H1 (cell line): Measurements from ENCODE around the gene PSMA5. TPM values are rescaled to one million over a fixed set of nuclear protein-coding genes. Genes with fewer than 3 reads are reported as not detected.
"Not testable (repeated sequence)": the region's sequence is repeated elsewhere in the genome, so short reads cannot be mapped to it uniquely, and the experiment has no call there.

Experiments
- CTCF ChIA-PET: fragments of 300-600 bp; sonication (Branson Sonifier 250); formaldehyde crosslinking; loops from one replicate; lab custom pipeline; 2021; ENCODE audit not compliant: partially characterized antibody; lab: Charles Lee
- POLR2A ChIA-PET: fragments of 300-600 bp; sonication (Branson Sonifier 250); formaldehyde crosslinking; loops from one replicate; lab custom pipeline; 2021; ENCODE audit warnings: inconsistent platforms; ENCODE audit not compliant: partially characterized antibody; lab: Charles Lee
- DNase-seq, 2 experiments: peaks; one replicate each; pipeline versions ENCODE4 v3.0.0 to v3.0.0-alpha.2; 2010 to 2022; ENCODE audit warnings: low spot score in 2 of 2, low read depth in 1 of 2, mixed read lengths in 1 of 2
- FAIRE-seq: peaks from 2 replicates; lab custom pipeline; 2011; peaks lifted over from hg19 to GRCh38; lab: Jason Lieb, UNC
- H2AFZ ChIP-seq: 2 replicates; pipeline ENCODE4 v1.8.1; 2012; ENCODE audit warnings: low read length, inconsistent platforms
- H2AK5ac ChIP-seq: 2 replicates; pipeline ENCODE4 v1.6.1; 2013; ENCODE audit warnings: low read depth, low read length
- H2BK120ac ChIP-seq: replicated peaks from 2 replicates; pipeline ENCODE3; 2013; ENCODE audit warnings: low read depth, low read length, inconsistent platforms
- H2BK12ac ChIP-seq: 2 replicates; pipeline ENCODE4 v1.6.1; 2013; ENCODE audit warnings: low read depth, low read length
- H2BK15ac ChIP-seq: 2 replicates; pipeline ENCODE4 v1.6.1; 2013; ENCODE audit warnings: low read length
- H2BK20ac ChIP-seq: 2 replicates; pipeline ENCODE4 v1.6.1; 2013; ENCODE audit warnings: low read length
- H2BK5ac ChIP-seq: 2 replicates; pipeline ENCODE4 v1.6.1; 2013; ENCODE audit warnings: low read depth, low read length
- H3K14ac ChIP-seq: 2 replicates; pipeline ENCODE4 v1.6.1; 2013; ENCODE audit warnings: inconsistent platforms; ENCODE audit not compliant: insufficient read length
- H3K18ac ChIP-seq: 2 replicates; pipeline ENCODE4 v1.6.1; 2013; ENCODE audit warnings: low read length; ENCODE audit errors: extremely low read depth
- H3K23ac ChIP-seq: 2 replicates; pipeline ENCODE4 v1.6.1; 2013; ENCODE audit warnings: inconsistent platforms; ENCODE audit not compliant: insufficient read length
- H3K23me2 ChIP-seq: 2 replicates; pipeline ENCODE4 v1.6.1; 2013; ENCODE audit warnings: low read depth, low read length
- H3K27ac ChIP-seq: 2 replicates; pipeline ENCODE4 v1.6.1; 2011; ENCODE audit warnings: low read depth, low read length, inconsistent platforms
- H3K27me3 ChIP-seq, 4 experiments: replicated peaks in 1 of 4; 1 replicate in 1 of 4; 2 replicates in 3 of 4; pipeline versions ENCODE4 v1.6.1 to v1.8.1; 2011 to 2013; ENCODE audit warnings: low read length in 3 of 4, mild to moderate bottlenecking in 3 of 4, inconsistent platforms in 2 of 4, mixed read lengths in 2 of 4, moderate library complexity in 1 of 4; ENCODE audit not compliant: control insufficient read depth in 3 of 4, insufficient read depth in 3 of 4; ENCODE audit errors: extremely low read depth in 1 of 4
- H3K36me3 ChIP-seq, 4 experiments: 2 replicates each; pipeline versions ENCODE4 v1.6.1 to v1.8.1; 2011 to 2013; ENCODE audit warnings: mild to moderate bottlenecking in 4 of 4, low read length in 3 of 4, moderate library complexity in 2 of 4, control low read depth in 1 of 4, inconsistent platforms in 1 of 4; ENCODE audit not compliant: insufficient read depth in 4 of 4, control insufficient read depth in 2 of 4
- H3K4ac ChIP-seq: replicated peaks from 2 replicates; pipeline ENCODE3; 2013; ENCODE audit warnings: low read length, low read depth, mixed read lengths, inconsistent platforms; ENCODE audit not compliant: insufficient read length
- H3K4me1 ChIP-seq, 4 experiments: replicated peaks in 1 of 4; 1 replicate in 1 of 4; 2 replicates in 3 of 4; pipeline versions ENCODE4 v1.6.1 to v1.8.1; 2011 to 2013; ENCODE audit warnings: low read length in 3 of 4, inconsistent platforms in 2 of 4, mixed read lengths in 1 of 4; ENCODE audit not compliant: insufficient read depth in 4 of 4, control insufficient read depth in 3 of 4
- H3K4me2 ChIP-seq, 2 experiments: 2 replicates each; pipeline versions ENCODE4 v1.6.1 to v1.8.1; 2011 to 2013; ENCODE audit warnings: low read depth in 2 of 2, low read length in 2 of 2, control low read depth in 1 of 2, inconsistent platforms in 1 of 2, mild to moderate bottlenecking in 1 of 2; ENCODE audit not compliant: insufficient read depth in 1 of 2
- H3K4me3 ChIP-seq, 4 experiments: fragments of 200-600, 300-600 bp in 1 of 4; sonication (generic), shearing (Covaris generic), sonication (Bioruptor Twin) in 1 of 4; 2 replicates each; pipeline versions ENCODE4 v1.5.1 to v1.8.1; 2011 to 2016; ENCODE audit warnings: low read length in 4 of 4, low read depth in 3 of 4, control low read depth in 2 of 4, inconsistent platforms in 2 of 4, mild to moderate bottlenecking in 2 of 4, mixed read lengths in 1 of 4, moderate library complexity in 1 of 4; ENCODE audit not compliant: insufficient read depth in 2 of 4; ENCODE audit errors: extremely low read depth in 1 of 4
- H3K56ac ChIP-seq: replicated peaks from 2 replicates; pipeline ENCODE3; 2013; ENCODE audit warnings: low read depth, mild to moderate bottlenecking, mixed read lengths, low read length, inconsistent platforms; ENCODE audit not compliant: insufficient read length
- H3K79me1 ChIP-seq: 2 replicates; pipeline ENCODE4 v1.6.1; 2013; ENCODE audit warnings: low read depth, low read length, control low read depth
- H3K79me2 ChIP-seq, 2 experiments: 2 replicates each; pipeline versions ENCODE4 v1.6.1 to v1.8.1; 2012 to 2013; ENCODE audit warnings: low read length in 2 of 2, mild to moderate bottlenecking in 2 of 2, inconsistent platforms in 1 of 2; ENCODE audit not compliant: insufficient read depth in 2 of 2, control insufficient read depth in 1 of 2
- H3K9ac ChIP-seq, 4 experiments: replicated peaks in 1 of 4; 1 replicate in 1 of 4; 2 replicates in 3 of 4; pipeline versions ENCODE4 v1.6.1 to v1.8.1; 2011 to 2013; ENCODE audit warnings: low read depth in 3 of 4, low read length in 3 of 4, control low read depth in 2 of 4, mild to moderate bottlenecking in 2 of 4, moderate library complexity in 2 of 4, inconsistent platforms in 1 of 4; ENCODE audit errors: extremely low read depth in 1 of 4
- H3K9me3 ChIP-seq, 2 experiments: 2 replicates each; pipeline versions ENCODE4 v1.6.1 to v1.8.1; 2012 to 2013; ENCODE audit warnings: mild to moderate bottlenecking in 2 of 2, moderate library complexity in 2 of 2, control low read depth in 1 of 2, inconsistent platforms in 1 of 2, low read depth in 1 of 2, low read length in 1 of 2, mixed read lengths in 1 of 2; ENCODE audit not compliant: insufficient read depth in 2 of 2
- H4K20me1 ChIP-seq, 2 experiments: replicated peaks in 1 of 2; 2 replicates each; pipeline versions ENCODE3 to v1.8.1; 2011 to 2013; ENCODE audit warnings: inconsistent platforms in 2 of 2, low read length in 2 of 2, mild to moderate bottlenecking in 1 of 2; ENCODE audit not compliant: insufficient read depth in 2 of 2, control insufficient read depth in 1 of 2
- H4K5ac ChIP-seq: 2 replicates; pipeline ENCODE4 v1.6.1; 2013; ENCODE audit warnings: low read length, low read depth, mixed read lengths, inconsistent platforms; ENCODE audit not compliant: insufficient read length
- H4K8ac ChIP-seq: 2 replicates; pipeline ENCODE4 v1.8.0; 2013; ENCODE audit warnings: mild to moderate bottlenecking, moderate library complexity, low read length, inconsistent platforms; ENCODE audit not compliant: insufficient read depth; ENCODE audit errors: extremely low read depth
- H4K91ac ChIP-seq: replicated peaks from 2 replicates; pipeline ENCODE3; 2013; ENCODE audit warnings: low read length, mixed read lengths, inconsistent platforms; ENCODE audit not compliant: insufficient read length
- WGBS, 2 experiments: shearing (Covaris generic) in 1 of 2; methylation state at CpG; one replicate each; pipeline versions ENCODE4 v1.1.6 to v1.1.7; 2013 to 2015; ENCODE audit warnings: low lambda C conversion rate in 2 of 2, mixed read lengths in 2 of 2, inconsistent platforms in 1 of 2, low coverage in 1 of 2, missing lambda C conversion rate in 1 of 2; ENCODE audit not compliant: insufficient replicate concordance in 2 of 2, insufficient coverage in 1 of 2, insufficient read length in 1 of 2; ENCODE audit errors: extremely low coverage in 1 of 2, missing lambda C conversion rate in 1 of 2; 5-methylcytosine and 5-hydroxymethylcytosine counted together
- polyA plus RNA-seq, 7 experiments: library from polyadenylated mRNA; depleted of rRNA in 3 of 7; stranded (reverse) in 5 of 7; unstranded in 2 of 7; fragments of >200 nt in 5 of 7; fragments of 200-250 nt in 2 of 7; gene quantifications; 1 replicate in 5 of 7; 2 replicates in 1 of 7; 4 replicates in 1 of 7; pipeline versions ENCODE4 v1.2.1 to v1.2.3, GENCODE V29; 2011 to 2013; ENCODE audit warnings: missing spikeins in 2 of 7, mixed read lengths in 2 of 7
- total RNA-seq: library from RNA; stranded (reverse); fragmentation: NEBNext Ultra II Directional; extraction: Animal tissue kit (Norgen Biotek cat#: 25700); gene quantifications from 2 replicates; pipeline ENCODE4 v1.2.1, GENCODE V29; 2021

The PSMA5 gene
- total and polyA plus RNA-seq, 2 of the 8 experiments (the other 6 are each of a cell fraction or from before 2014, with no cell fraction given) = 140 to 166 TPM

GRCh38 chr1:109373696-109374095 is 52.6 kb downstream of the PSMA5 start:
- H4K91ac ChIP-seq, H3K9ac ChIP-seq, H3K27ac ChIP-seq, H3K4me2 ChIP-seq, H3K9me3 ChIP-seq, H3K79me1 ChIP-seq, H3K23me2 ChIP-seq, FAIRE-seq, H3K27me3 ChIP-seq, H2AFZ ChIP-seq, H3K56ac ChIP-seq, H3K14ac ChIP-seq, H3K36me3 ChIP-seq, H2AK5ac ChIP-seq, H3K4me3 ChIP-seq, H3K4ac ChIP-seq, H3K18ac ChIP-seq, DNase-seq, H2BK12ac ChIP-seq, H4K20me1 ChIP-seq, H4K5ac ChIP-seq, H3K23ac ChIP-seq, H2BK15ac ChIP-seq, H2BK20ac ChIP-seq, H4K8ac ChIP-seq, H2BK5ac ChIP-seq, H2BK120ac ChIP-seq: not testable (repeated sequence)
- POLR2A ChIA-PET = interaction anchor here (1.8 kb wide), 1 partner anchor 10 kb away, joined by 6 read pairs; no protein-coding TSS in a partner anchor
- CTCF ChIA-PET = interaction anchor here (0.9 to 1.7 kb wide), 4 partner anchors 8 to 110 kb away, joined by 3 to 6 read pairs (median 3); no protein-coding TSS in a partner anchor
- 93% methylated on average over 2 of the region's 2 CpGs; no CpG with 5 or more reads in 1 of the 2 experiments for WGBS, 2 experiments
- H3K79me2 ChIP-seq = peaks cover 7 to 67% of the 10 kb centered on the region in 2 experiments; a peak in 3 of 4 replicates
- H3K4me1 ChIP-seq = peaks cover 0 to 10% (median 2%) of the 10 kb centered on the region in 4 experiments; a peak in 3 of 7 replicates
